ENCODE measurements around the gene ZDHHC14.

DNA sequence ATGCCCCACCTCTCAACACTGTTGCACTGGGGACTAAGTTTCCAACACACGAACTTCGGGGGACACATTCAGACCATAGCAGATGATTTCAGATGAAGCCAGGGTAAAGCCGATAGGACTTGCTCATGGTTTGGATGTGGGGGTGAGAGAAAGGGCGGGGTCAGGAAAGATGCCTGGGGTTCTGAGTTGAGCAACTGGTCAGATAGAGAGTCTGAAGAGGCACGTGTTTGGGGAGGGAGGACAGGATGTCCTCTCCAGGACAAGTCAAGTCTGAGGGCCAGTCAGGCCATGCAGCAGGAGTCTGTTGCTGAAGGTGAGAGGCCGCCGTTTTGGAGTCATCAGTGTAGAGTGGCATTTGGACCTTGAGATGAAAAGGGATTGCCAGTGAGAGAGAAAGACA, 244.1 kb downstream of the ZDHHC14 start:
- TF ChIP-seq, protein P1, sequence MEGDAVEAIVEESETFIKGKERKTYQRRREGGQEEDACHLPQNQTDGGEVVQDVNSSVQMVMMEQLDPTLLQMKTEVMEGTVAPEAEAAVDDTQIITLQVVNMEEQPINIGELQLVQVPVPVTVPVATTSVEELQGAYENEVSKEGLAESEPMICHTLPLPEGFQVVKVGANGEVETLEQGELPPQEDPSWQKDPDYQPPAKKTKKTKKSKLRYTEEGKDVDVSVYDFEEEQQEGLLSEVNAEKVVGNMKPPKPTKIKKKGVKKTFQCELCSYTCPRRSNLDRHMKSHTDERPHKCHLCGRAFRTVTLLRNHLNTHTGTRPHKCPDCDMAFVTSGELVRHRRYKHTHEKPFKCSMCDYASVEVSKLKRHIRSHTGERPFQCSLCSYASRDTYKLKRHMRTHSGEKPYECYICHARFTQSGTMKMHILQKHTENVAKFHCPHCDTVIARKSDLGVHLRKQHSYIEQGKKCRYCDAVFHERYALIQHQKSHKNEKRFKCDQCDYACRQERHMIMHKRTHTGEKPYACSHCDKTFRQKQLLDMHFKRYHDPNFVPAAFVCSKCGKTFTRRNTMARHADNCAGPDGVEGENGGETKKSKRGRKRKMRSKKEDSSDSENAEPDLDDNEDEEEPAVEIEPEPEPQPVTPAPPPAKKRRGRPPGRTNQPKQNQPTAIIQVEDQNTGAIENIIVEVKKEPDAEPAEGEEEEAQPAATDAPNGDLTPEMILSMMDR (IDR thresholded peaks at IDR 0.05), result no peak
- TF ChIP-seq ZFX (IDR thresholded peaks at IDR 0.05; ENCODE audit: borderline replicate concordance), result no peak

Measured in 22Rv1 (cell line).